ACHN (cell line): ENCODE data around the gene MINK1.
"Not testable (repeated sequence)": the region's sequence is repeated elsewhere in the genome, so short reads cannot be mapped to it uniquely, and the experiment has no call there.

Source experiments
- DNase-seq: peaks from one replicate; pipeline ENCODE4 v3.0.0-alpha.2; 2015
- in situ Hi-C: cut with HindIII; loops from 2 replicates; pipeline ENCODE4 v1.10.0; 2017; ENCODE audit warnings: low sequenced_read_pairs, low pct_ligation_motif_present, low pct_unique_long_range_greater_than_20kb

MINK1 gene

DNA sequence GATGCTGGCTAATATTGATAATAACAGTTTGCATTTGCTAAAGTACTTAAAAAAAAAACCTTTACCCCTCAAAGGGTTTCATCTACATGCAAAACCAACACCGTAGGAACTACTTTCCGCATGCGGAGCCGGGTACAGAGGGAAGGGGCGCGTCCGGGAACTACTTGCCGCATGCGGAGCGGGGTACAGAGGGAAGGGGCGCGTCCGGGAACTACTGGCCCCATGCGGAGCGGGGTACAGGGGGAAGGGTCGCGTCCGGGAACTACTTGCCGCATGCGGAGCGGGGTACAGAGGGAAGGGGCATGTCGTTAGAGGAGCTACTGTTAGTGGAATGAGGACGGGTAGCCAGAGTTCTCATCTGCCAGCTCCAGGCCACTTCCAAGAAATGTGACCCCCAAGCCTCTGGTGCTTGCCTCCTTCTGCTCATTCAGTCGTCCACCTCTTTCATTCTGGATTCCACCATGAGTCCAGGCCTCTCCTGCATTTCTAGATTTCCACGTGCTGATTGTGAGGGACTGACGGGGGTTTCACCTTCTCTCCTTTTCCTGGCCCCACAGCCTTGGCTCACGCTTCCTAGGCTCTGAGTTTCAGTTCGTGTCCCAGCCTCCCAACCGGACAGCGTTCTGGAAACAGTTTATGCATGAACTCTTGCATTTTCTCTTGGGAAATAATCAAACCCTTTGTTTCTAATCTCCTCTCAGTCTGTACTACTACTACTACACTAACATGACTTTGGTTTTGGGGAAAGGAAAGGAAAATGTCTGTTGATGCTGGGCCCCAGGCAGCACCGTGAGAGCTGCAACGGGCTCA is 26.9 kb downstream of the MINK1 start:
- in situ Hi-C loops, result loop anchor here (10.0 kb wide), 1 partner anchor 135 kb away; no protein-coding TSS in a partner anchor
- no peak for DNase-seq

DNA sequence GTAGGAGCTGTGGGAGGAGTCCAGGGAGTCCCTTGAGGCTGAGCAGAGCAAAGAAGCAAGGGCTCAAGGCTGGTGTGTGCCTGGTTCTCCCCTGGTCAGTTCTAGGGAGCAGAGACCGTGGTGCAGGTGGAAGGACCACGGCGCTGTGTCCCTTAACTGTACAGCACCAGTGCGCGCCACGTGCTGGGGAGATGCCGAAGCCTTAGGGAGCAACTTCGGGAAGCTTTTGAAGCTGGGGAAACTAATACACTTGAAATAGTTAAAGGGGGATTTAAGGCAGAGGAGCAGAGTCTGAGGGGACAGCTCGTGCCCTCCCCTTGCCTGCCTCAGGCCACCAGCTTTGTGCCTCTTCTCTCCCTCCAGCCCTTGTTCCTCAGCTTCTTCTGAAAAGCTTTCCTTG is 27.5 kb downstream of the MINK1 start:
- in situ Hi-C loops, result no loop called here
- no peak for DNase-seq

GRCh38 chr17:4861052-4861451 is 27.9 kb downstream of the MINK1 start:
- in situ Hi-C loops, result no loop called here
- no peak for DNase-seq

- in situ Hi-C loops, result no loop called here
These were observed 29.6 kb downstream of the MINK1 start for GRCh38 chr17:4862720-4863119.

GRCh38 chr17:4863321-4863720 is 30.2 kb downstream of the MINK1 start:
- in situ Hi-C loops, result no loop called here
- no peak for DNase-seq

More at GRCh38 chr17:4862720-4863119, 29.6 kb downstream of the MINK1 start:
- no peak for DNase-seq

DNA sequence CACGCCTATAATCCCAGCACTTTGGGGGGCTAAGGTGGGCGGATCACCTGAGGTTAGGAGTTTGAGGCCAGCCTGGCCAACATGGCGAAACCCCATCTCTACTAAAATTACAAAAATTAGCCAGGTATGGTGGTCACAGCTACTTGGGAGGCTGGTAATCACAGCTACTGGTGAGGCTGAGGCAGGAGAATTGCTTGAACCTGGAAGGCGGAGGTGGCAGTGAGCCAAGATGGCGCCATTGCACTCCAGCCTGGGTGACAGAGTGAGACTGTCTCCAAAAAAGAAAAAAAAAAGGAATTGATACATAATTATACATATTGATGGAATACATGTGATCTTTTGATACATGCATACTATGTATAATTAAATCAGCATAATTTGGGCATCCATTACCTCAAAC is 34.4 kb downstream of the MINK1 start:
- in situ Hi-C loops, DNase-seq: not testable (repeated sequence)

DNA sequence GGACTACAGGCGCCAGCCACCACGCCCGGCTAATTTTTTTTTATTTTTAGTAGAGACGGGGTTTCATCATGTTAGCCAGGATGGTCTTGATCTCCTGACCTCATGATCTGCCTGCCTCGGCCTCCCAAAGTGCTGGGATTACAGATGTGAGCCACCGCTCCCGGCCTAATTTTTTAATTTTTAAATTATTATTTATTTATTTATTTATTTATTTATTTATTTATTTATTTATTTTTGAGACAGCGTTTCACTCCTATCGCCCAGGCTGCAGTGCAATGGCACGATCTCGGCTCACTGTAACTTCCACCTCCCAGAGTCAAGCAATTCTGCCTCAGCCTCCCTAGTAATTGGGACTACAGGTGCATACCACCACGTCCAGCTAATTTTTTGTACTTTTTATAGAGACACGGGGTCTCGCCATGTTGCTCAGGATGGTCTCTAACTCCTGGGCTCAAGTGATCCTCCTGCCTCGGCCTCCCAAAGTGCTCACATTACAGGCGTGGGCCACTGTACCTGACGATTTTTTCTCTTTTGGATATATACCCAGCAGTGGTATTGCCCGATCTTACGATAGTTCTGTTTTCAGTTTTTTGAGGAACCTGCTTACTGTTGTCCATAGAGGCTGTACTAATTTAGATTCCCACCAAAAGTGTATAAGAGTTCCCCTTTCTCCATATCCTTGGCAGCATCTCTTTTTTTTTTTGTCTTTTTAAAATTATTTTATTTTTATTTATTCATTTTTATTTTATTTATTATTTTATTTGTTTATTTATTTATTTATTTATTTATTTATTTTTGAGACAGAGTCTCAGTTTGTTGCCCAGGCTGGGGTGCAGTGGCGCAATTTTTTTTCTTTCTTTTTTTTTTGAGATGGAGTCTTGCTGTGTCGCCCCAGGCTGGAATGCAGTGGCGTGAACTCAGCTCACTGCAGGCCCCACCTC is 36.2 kb downstream of the MINK1 start:
- DNase-seq, in situ Hi-C loops: not testable (repeated sequence)

DNA sequence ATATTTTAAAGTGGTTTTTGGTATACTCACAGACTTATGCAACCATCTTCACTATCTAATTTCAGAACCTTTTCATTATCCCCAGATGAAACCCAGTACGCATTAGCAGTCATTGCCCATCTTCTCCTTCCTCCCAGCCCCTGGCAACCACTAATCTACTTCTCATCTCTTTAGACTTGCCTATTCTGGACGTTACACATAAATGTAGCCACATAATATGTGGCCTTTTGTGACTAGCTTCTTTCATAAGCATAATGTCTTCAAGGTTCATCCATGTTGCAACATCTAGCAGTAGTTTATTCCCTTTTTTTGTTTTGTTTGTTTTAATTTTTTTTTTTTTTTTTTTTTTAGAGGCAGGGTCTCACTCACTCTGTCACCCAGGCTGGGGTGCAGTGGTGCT is 37.7 kb downstream of the MINK1 start:
- DNase-seq, result no peak
- in situ Hi-C loops, result no loop called here

- in situ Hi-C loops, result no loop called here
- no peak for DNase-seq
These were observed 39.6 kb downstream of the MINK1 start for GRCh38 chr17:4872786-4873185.

DNA sequence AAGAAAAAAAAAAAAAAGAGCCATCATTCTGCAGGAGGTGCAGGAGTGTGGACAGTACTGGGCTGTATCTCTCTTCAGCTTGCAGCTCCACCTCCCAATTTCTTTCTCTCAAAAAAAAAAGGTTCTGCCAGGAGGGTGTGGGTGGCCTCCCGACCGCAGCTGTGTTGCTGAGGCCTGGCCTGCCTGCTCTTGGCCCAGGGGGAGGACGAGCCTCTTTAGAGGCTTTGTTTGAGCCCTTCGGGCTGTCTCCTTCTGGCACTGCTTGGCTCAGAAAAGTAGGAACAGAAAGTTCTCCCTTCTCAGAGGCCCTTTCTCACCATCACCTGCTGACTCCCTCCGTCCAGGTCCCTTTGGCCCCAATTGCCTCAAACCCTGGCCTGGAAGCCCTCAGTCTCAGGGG is 43.9 kb downstream of the MINK1 start:
- no peak for DNase-seq
- in situ Hi-C loops, result no loop called here

- DNase-seq, result no peak
- in situ Hi-C loops, result no loop called here
These were observed 46.5 kb downstream of the MINK1 start for GRCh38 chr17:4879601-4880000.

DNA sequence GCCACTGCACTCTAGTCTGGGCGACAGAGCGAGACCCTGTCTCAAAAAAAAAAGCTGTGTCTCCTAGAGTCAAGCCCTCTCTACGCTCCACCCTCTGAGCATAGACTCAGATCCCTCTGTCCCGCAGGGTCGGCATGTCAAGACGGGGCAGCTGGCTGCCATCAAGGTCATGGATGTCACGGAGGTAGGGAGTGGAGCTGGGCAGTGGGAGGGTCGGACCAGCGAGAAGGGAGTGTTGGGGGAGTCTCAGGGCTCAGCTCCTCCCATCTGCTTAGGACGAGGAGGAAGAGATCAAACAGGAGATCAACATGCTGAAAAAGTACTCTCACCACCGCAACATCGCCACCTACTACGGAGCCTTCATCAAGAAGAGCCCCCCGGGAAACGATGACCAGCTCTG is 47.7 kb downstream of the MINK1 start:
- DNase-seq, result no peak
- in situ Hi-C loops, result no loop called here

DNA sequence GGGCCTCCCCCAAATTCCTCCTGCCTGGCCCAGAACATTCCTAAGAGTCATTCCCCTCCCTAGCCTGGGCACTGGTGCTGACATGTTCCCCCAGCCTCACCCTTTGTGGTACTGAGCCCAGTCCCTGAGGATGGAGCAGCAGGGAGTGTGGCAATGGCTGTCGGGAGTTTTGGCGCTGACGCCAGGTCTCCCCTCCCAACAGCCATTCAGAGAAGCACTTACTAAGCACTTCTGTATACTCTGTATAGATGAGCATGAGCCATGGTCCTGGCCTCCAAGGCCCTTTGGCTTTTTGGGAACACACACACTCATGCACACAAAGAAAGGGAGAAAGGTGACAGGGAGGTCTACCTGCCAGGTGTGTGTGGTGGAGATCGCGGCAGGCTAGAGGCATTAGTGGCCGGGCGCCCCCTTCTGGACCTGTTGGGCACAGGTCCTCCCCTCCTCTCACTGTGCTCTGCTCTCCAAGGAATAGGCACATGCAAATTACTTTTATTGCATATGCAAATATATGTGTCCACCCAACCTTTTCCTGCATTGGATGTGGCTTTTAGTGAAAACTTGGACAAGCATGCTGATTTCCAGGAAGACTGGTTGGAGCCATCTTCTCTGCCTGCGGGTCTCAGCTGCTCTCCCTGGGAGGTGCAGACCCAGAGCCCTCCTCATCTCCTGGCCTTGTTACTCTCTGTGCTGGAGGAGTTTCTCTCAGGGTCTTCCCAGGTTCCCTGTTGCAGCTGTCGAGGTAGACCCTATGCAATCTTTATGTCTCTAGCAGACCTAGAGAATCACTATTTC is 48.8 kb downstream of the MINK1 start:
- in situ Hi-C loops, result no loop called here
- peak; percentile 46 for DNase-seq

DNA sequence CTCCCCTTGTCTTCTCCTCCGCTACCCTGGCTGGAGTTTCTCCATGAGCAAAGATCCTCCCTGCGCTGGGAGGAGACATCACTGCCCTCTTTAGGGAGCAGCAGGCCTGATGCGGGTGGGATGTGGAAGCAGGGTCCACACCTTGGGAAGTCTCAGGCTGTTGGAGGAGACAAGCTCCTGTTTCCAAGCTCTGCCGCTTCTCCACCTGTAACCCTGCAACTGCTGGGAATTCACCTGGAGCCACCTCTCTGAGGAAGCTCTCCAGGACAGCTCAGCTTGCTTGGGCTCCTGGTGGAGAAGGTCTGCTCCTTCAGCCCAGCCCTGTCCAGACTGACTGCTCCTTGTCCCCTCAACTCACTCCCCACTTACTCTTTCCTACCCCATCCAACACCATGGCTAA is 51.3 kb downstream of the MINK1 start:
- no peak for DNase-seq
- in situ Hi-C loops, result no loop called here

- DNase-seq, result no peak
- in situ Hi-C loops, result no loop called here
These were observed 53.7 kb downstream of the MINK1 start for GRCh38 chr17:4886830-4887229.

GRCh38 chr17:4887581-4887980 is 54.4 kb downstream of the MINK1 start:
- no peak for DNase-seq
- in situ Hi-C loops, result no loop called here

DNA sequence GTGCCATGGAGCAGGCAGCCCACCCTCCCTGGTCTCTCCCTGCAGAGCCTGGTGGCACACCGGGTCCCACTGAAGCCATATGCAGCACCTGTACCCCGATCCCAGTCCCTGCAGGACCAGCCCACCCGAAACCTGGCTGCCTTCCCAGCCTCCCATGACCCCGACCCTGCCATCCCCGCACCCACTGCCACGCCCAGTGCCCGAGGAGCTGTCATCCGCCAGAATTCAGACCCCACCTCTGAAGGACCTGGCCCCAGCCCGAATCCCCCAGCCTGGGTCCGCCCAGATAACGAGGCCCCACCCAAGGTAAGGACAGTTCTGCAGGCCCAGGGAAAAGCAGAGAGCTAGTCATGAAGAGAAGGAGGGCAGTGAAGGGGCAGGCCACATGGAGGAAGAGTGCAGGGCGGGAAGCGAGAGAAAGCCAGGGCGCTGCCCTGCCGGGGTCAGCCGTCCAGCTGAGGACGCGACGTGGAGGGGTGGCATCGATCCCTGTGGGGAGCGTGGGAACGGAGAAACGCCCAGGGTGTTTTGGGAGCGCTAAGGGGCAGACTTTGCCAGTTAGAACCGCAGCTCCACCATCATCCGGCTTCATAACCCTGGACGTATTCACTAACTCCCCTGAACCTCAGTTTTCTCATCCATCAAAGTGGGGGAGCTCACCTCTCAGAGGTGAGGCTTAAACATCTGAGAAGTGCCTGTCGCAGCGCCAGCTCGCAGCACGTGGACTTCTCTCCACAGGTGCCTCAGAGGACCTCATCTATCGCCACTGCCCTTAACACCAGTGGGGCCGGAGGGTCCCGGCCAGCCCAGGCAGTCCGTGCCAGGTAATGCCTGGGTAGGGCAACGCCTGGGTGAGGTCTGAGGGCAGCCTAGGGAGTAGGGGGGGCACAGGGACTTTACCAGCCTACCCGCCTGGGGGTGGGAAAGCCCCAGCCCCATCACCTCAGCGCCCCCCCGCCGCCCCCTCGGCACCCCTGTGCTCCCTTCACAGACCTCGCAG is 58.6 kb downstream of the MINK1 start:
- in situ Hi-C loops, result no loop called here
- no peak for DNase-seq
